Psoas muscle (tissue), 8 donors: Measurements from ENCODE around the gene DEGS1. TPM values are rescaled to one million over a fixed set of nuclear protein-coding genes. Genes with fewer than 3 reads are reported as not detected.
A peak's percentile ranks its signal among the peaks of the same experiment; 100 is the strongest.

Experiments
- ATAC-seq, 4 donors: fragments of 200-7000 bp; cut with Tn5 transposase; one replicate each; pipeline ENCODE4 v1.9.1; 2020; ENCODE audit warnings: moderate library complexity in 3 of 4, mild to moderate bottlenecking in 2 of 4
- DNase-seq, 2 donors: peaks; one replicate each; pipeline ENCODE4 v3.0.0-alpha.2; 2020
- H3K27ac ChIP-seq: fragments of 200-600 bp; one replicate; pipeline ENCODE4 v1.8.0; 2022
- H3K27me3 ChIP-seq, 3 donors: fragments of 200-600 bp in 1 of 3; one replicate each; pipeline versions ENCODE4 v1.6.1 to v1.8.0; 2013 to 2022; ENCODE audit warnings: low read length in 2 of 3, mild to moderate bottlenecking in 2 of 3, moderate library complexity in 1 of 3; ENCODE audit not compliant: insufficient read depth in 3 of 3
- H3K36me3 ChIP-seq, 2 donors: fragments of 200-600 bp in 1 of 2; one replicate each; pipeline versions ENCODE4 v1.6.1 to v1.8.0; 2013 to 2022; ENCODE audit warnings: low read depth in 1 of 2, mild to moderate bottlenecking in 1 of 2, moderate library complexity in 1 of 2; ENCODE audit not compliant: insufficient read depth in 1 of 2
- H3K4me1 ChIP-seq: fragments of 200-600 bp; one replicate; pipeline ENCODE4 v1.8.0; 2022
- H3K4me3 ChIP-seq: fragments of 200-600 bp; one replicate; pipeline ENCODE4 v1.8.0; 2022; ENCODE audit warnings: mild to moderate bottlenecking
- H3K9me3 ChIP-seq: fragments of 200-600 bp; one replicate; pipeline ENCODE4 v1.8.0; 2022
- WGBS, 3 donors: extraction: QIAGEN DNeasy Blood & Tissue Kit; methylation state at CpG; one replicate each; pipeline versions ENCODE4 v1.1.6 to v1.1.7; 2013; 5-methylcytosine and 5-hydroxymethylcytosine counted together
- intact Hi-C, 2 donors: fragments of 100-400 bp; cut with DNase I; formaldehyde crosslinking; loops; one replicate each; pipeline versions ENCODE4 v1.11.0 to v1.14.2; 2022
- polyA plus RNA-seq, 3 donors: library from polyadenylated mRNA; stranded (reverse); fragments of 200-250 nt; gene quantifications; one replicate each; pipeline ENCODE4 v1.2.3, GENCODE V29; 2013
- total RNA-seq, 4 donors: library from RNA; stranded (reverse); fragmentation: NEBNext Ultra II Directional in 2 of 4; extraction: Animal tissue kit (Norgen Biotek cat#: 25700) in 2 of 4; gene quantifications; one replicate each; pipeline versions ENCODE4 v1.2.1 to v1.2.4, GENCODE V29; 2021 to 2023
- TF ChIP-seq, protein P1 (sequence below): fragments of 200-600 bp; IDR thresholded peaks from one replicate; pipeline ENCODE4 v1.8.0; 2022; ENCODE audit warnings: antibody characterized with exemption
- donor health status: healthy with polysubstance abuse.
- donor health status: DM: no; HTN: no; CAD: no; lungs with moderate emphysema.
- donor health status: Bipolar disorder and iron deficiency.
- donor health status: healthy.
- donor health status: DM: yes; HTN: yes; CAD: no.
- donor health status: DM: no; HTN: no; CAD: no.
- donor health status: DM: no; HTN: no; CAD: no.
- donor health status: DM: yes; HTN: yes; CAD: no.

Gene DEGS1
- total and polyA plus RNA-seq, 7 donors: 16.1 to 26.7 (median 19.3) TPM

DNA sequence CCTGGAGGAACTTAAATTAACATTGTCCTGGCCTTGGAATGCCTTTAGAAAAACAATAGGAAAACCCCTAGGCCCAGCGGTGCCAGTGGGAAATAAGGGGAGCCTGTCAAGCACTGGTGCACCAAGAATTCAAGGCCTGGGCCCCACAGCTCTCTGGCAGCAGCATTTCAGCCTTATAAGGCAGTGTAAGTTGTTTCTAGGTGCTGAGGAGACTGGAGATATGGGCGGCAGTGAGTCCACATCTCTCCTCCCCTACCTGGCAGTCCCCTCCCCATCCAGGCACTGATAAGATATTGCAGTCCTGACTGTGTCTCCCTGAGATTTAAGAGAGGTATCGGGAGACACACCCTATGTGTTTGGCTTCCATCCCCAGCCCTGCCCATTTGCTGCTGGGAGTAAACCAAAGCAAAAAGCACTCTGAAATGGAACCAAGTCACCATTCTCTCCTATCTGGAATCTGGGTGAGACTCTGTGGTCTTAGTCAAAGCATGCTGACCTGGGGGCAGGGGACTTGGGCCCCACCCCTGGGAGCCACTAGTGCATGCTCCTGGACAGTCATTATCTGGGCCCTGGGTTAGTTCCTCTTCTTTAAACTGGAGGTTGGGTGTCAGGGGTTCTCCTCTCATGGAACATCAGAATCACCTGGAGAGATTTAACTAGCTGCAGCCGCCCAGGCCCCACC is 30.5 kb downstream of the DEGS1 start:
- intact Hi-C loops: no loop called here
- H3K9me3 ChIP-seq: no peaks in the 10 kb centered on the region
- H3K36me3 ChIP-seq: no peaks in the 10 kb centered on the region
- no peaks in the 10 kb centered on the region for H3K27me3 ChIP-seq
- WGBS, 3 donors: 83 to 95% (median 84%) methylated on average over 4 of the region's 4 CpGs
- no peak overlapping the region for H3K27ac ChIP-seq
- peaks cover 9% of the 10 kb centered on the region for H3K4me1 ChIP-seq
- ATAC-seq: no peak
- no peak for DNase-seq
- no peak overlapping the region for H3K4me3 ChIP-seq
- TF ChIP-seq, protein P1, sequence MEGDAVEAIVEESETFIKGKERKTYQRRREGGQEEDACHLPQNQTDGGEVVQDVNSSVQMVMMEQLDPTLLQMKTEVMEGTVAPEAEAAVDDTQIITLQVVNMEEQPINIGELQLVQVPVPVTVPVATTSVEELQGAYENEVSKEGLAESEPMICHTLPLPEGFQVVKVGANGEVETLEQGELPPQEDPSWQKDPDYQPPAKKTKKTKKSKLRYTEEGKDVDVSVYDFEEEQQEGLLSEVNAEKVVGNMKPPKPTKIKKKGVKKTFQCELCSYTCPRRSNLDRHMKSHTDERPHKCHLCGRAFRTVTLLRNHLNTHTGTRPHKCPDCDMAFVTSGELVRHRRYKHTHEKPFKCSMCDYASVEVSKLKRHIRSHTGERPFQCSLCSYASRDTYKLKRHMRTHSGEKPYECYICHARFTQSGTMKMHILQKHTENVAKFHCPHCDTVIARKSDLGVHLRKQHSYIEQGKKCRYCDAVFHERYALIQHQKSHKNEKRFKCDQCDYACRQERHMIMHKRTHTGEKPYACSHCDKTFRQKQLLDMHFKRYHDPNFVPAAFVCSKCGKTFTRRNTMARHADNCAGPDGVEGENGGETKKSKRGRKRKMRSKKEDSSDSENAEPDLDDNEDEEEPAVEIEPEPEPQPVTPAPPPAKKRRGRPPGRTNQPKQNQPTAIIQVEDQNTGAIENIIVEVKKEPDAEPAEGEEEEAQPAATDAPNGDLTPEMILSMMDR: no peak

DNA sequence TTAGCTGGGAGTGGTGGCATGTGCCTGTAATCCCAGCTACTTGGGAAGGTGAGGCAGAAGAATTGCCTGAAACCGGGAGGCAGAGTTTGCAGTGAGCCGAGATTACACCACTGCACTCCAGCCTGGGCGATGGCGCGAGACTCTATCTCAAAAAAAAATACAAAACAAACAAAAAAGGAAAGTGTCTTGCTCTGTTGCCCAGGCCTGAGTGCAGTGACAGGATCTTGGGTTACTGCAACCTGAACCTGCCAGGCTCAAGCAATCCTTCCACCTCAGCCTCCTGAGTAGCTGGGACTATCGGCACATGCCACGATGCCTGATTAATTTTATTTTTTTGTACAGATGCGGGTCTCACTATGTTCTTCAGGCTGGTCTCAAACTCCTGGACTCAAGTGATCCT is 33.3 kb downstream of the DEGS1 start:
- intact Hi-C loops: no loop called here
- ATAC-seq (no peak), DNase-seq (no peak)
- peaks cover 3% of the 10 kb centered on the region for H3K4me1 ChIP-seq
- 82 to 92% (median 87%) methylated on average over 8 of the region's 8 CpGs for WGBS, 3 donors
- H3K4me3 ChIP-seq: no peak overlapping the region
- no peaks in the 10 kb centered on the region for H3K36me3 ChIP-seq
- H3K27me3 ChIP-seq: no peaks in the 10 kb centered on the region
- H3K9me3 ChIP-seq: no peaks in the 10 kb centered on the region
- H3K27ac ChIP-seq: peak overlapping the region; percentile 46
- TF ChIP-seq, protein P1: no peak

DNA sequence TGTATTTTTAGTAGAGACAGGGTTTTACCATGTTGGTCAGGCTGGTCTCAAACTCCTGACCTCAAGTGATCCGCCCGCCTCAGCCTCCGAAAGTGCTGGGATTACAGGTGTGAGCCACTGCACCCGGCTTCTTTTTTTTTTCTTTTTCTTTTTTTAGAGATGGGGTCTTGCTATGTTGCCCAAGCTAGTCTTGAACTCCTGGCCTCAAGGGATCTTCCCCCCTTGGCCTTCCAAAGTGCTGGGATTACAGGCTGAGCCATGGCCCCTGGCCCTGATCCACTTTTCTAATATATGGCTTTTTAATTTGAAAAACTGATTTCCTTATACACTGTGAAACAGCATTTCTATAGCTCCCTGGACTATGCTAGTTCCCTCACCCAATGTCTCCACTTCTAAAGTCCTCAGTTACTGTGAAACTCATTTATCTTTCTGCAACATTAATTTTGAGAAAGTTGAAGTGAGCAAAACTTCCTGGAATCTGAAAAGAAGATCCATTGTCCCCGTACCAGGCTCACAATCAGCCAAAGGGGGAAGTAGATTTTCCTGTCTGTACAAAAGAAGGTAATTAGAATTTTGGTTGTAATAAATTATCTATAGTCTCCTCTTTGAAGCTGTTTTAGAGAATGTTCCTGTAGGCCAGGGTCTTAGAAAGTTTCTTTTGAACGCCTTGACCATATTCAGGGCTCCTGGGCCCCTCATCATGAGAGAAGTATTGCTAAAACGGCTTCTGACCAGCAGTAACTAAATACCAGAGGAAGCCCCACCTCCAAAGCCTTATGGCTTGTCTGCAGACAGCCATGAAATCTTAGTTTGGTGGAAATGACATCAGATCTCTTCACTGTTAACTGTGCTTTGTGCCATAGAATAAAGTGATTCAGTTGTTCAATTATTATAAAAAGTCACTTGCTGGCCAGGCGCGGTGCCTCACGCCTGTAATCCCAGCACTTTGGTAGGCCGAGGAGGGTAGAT is 34.9 kb downstream of the DEGS1 start:
- DNase-seq: no peak
- TF ChIP-seq, protein P1: no peak
- no peaks in the 10 kb centered on the region for H3K36me3 ChIP-seq
- no peak for ATAC-seq
- H3K27me3 ChIP-seq: no peaks in the 10 kb centered on the region
- H3K9me3 ChIP-seq: no peaks in the 10 kb centered on the region
- no peaks in the 10 kb centered on the region for H3K4me1 ChIP-seq
- H3K4me3 ChIP-seq: no peak overlapping the region
- peak overlapping the region; percentile 23 for H3K27ac ChIP-seq
- 72 to 75% (median 74%) methylated on average over 11 of the region's 11 CpGs for WGBS, 3 donors
- intact Hi-C loops: no loop called here

DNA sequence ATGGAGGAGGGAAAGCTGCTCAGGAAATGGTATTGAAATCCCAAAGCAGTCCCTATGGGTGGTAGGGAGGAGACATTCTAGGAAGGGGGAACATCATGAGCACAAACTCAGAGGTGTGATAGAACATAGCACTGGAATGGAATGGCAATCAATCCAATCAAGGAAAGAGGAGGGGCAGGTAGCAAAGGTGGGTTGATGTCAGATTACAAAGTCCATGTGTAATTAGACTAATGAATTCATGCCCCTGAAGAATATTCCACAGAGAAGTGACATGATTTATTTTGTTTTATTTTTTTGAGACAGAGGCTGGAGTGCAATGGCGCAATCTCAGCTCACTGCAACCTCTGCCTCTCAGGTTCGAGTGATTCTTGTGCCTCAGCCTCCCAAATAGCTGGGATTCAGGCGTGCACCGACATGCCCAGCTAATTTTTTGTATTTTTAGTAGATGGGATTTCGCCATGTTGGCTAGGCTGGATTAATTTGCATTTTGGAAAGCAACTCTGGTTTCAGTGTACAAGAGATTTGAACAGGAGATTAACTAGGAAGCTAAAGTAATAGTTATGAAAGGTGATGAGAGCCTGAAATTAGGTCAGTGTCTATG is 36.1 kb downstream of the DEGS1 start:
- no peak for ATAC-seq
- DNase-seq: no peak
- no peaks in the 10 kb centered on the region for H3K4me1 ChIP-seq
- TF ChIP-seq, protein P1: no peak
- no peaks in the 10 kb centered on the region for H3K36me3 ChIP-seq
- WGBS, 3 donors: 60 to 67% (median 60%) methylated on average over 5 of the region's 5 CpGs
- no peak overlapping the region for H3K27ac ChIP-seq
- no peaks in the 10 kb centered on the region for H3K9me3 ChIP-seq
- no peak overlapping the region for H3K4me3 ChIP-seq
- no peaks in the 10 kb centered on the region for H3K27me3 ChIP-seq
- intact Hi-C loops: no loop called here
